ENCODE measurements around the gene ODAPH.
"Not testable (repeated sequence)": the region's sequence is repeated elsewhere in the genome, so short reads cannot be mapped to it uniquely, and the experiment has no call there.

The ODAPH gene, protein sequence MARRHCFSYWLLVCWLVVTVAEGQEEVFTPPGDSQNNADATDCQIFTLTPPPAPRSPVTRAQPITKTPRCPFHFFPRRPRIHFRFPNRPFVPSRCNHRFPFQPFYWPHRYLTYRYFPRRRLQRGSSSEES

DNA sequence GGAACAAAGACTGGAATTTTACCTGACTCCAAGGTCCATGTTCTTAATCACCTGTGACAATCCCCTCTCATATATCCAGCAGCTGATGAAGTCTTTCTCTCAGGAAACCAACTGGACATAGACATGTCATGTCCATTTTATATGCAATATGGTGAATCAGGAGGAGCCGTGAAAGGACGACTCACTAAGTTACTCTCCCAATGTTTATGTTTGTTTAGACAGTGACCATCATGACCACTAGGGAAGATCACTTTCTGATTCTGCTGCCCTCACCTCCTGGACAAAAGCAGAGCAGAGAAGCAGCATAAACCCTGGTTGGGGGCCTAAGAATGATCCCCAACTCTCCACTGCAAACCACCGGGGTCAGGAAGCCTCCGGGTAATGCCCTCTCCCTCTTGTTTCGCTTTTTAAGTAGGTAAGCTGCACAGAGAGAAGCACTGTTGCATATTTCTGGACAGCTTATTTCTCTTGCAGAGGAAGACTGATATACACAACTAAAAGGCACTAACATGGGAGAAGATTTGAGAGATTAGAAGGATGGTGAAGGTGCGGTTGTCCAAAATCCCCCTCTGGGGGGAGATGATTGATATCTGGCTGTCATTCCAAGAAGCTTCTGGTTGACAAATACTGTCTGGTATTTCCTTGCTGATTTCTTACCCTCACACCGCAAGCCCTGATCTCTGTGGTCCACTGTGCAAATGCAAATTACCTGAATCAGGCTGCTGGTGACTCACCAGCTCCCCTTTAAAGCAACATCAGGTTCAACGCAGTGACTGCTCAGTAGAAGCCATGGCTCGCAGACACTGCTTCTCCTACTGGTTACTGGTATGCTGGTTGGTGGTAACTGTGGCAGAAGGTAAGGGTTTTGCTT lies at the start of gene ODAPH:
TSS of gene ODAPH (plus strand) at position 773 of the 871 bp plus-strand sequence. CDS start at position 790, 17 bp downstream.
- peak; percentile 80 for DNase-seq

DNA sequence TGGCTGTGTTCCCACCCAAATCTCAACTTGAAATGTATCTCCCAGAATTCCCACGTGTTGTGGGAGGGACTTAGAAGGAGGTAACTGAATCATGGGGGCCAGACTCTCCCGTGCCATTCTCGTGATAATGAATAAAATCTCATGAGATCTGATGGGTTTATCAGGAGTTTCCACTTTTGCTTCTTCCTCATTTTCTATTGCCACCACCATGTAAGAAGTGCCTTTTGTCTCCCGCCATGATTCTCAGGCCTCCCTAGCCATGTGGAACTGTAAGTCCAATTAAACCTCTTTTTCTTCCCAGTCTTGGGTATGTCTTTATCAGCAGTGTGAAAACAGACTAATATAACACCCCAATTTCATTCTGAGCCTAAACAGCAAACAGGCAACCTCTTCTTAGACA lies 46.3 kb upstream of the ODAPH start:
- not testable (repeated sequence) for DNase-seq

DNA sequence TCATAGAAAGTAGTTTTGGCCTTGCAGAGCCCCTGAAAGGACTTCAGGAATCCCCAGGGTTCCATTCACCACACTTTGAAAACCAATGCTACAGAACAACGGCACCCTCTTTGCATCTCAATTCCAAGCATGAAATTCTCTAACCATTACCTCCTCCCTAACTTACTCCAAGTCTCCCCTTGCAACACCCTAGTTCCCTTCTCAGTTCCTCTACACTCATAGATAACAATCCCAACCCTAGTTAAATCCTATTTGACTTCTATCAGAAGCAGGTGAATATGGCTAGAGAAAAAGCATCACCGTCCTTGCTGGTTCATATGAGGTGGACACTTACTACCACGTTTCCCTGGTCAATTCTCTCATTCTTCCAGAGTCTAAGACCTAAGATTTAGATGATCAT lies 44.0 kb upstream of the ODAPH start:
- no peak for DNase-seq

DNA sequence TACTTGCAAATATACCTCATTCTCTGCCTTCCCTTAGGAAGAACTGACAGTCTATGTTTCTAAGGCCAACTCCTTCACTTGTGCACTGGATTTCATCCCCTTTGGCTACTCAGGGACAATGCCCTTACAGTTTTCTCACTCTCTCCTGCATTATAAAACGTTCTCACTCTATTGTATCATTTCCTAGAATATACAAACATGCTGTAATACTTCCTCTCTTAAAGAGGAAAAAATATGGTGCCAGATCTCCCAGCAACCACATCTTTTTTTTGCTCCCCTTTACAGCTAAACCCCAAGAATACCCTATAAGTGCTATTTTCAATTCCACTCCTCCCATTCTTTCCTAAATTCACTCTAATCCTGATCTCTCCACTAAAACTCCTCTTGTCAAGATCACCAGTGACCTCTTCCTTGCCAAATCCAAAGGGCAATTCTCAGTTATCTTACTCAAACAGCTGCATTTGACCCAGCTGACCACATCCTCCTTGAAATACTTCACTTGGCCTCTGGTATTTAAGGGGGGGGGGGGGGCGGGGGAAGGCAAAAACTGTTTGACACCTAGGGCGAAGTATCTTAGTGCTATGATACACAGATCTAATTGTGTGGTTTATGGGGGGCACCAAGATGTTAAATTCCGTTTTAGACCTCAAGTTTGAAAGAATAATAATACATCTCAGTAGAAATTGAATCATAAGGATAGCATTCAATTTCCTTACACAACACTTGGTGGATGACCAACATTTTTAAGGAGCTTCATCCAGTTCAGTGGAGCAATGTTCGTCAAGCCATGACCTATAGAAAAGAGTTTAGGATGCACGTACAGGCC lies 43.3 kb upstream of the ODAPH start:
- peak; percentile 34 for DNase-seq

DNA sequence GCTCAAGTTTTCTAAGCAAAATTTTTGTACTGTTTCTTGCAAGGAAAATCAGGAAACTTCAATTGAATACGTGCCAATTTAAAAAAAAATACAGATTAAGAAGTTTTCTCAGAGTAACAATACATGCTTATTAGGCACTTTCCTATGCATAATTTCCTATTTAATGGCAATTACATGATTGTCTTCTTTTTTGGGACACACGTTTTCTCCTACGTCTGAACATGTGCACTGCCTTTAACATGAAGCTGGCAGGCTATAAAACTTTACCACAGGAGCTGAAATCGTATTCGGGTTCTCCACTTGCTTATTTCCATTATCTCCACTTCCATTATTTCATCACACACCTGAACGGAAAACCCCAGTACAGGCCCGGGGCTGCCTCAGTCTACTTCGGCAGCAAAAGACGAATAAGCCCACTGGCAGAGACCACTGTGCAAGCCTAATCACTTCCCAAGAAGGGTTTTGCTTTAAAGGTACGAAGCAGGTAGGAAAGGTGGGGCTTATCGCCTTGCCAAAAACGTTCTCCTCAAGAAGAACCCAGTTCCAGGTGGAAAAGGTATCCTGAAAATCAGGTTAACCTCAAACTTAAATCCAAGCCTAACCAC lies 42.2 kb upstream of the ODAPH start:
- no peak for DNase-seq

DNA sequence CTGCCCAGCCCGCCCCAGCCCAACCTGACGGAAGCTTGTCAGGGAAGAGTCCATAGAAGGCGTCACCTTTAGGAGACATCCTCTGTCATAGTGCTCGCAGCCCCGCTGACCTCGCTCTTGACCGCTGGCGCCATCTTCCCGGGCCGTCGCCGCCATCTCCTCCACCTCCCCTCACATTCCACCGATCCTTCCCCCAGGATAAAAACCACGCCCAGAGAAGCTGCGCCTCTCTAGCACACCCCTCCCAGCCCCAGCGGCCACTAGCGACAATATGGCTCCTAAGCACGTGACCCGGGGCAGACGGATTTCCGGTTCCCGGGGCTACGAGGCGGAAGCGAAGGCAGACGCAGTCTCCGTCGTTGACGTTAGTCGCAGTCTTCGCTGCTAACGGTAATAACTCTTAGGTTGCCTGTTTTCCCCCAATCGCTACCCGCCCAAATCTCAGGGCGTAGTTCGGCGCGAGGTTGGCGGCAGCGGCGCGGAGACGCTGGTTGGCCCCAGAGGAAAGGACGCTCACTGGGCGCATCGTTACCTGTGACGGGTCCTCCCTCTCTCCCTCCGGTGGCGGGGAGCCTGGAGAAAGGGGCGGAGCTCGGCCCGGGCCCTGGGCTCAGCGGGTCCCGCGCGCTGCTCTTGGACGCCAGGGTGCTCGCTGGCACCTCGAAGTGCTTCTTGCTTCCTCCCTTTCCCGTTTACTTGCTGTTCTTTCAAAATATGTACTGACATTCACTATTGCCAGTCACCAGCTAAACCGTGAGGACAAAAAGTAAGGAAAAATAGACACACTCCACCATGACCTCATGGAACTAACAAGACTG lies 41.5 kb upstream of the ODAPH start, which contains the start of the genes RCHY1 and THAP6:
TSS of gene RCHY1 (minus strand) at position 273 of the 818 bp plus-strand sequence. CDS start at position 156, 117 bp downstream.
TSS of gene THAP6 (plus strand) at position 343 of the 818 bp plus-strand sequence. CDS start 980 bp downstream, outside the sequence.
- peak; percentile 96 for DNase-seq

DNA sequence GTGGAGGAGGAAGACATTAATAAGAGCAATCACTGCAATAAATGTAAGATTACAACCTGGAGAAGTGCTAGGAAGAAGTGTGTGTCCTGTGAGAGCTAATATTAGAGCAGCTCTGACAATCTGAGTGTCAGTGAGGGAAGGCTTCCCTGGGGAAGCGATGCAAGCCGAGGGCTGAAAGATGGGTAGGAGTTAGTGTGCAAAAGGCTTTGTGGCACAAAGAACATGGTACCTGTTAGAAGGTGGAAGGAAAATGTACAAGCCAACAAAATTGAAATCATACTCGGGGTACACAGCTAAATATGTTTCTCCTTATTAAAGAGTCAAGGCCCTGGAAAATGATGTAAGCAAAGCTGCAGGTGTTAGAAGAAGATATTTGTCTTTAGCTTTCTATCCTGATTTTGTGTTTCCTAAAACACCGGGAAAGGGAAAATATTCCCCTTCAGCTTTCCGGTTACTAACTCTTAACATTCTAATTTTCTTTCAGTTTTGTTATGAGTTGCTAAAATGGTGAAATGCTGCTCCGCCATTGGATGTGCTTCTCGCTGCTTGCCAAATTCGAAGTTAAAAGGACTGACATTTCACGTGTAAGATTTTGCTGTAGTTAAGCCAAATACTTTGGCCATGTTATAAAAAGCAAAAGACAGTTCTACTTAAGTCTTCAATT lies 40.8 kb upstream of the ODAPH start:
- no peak for DNase-seq

DNA sequence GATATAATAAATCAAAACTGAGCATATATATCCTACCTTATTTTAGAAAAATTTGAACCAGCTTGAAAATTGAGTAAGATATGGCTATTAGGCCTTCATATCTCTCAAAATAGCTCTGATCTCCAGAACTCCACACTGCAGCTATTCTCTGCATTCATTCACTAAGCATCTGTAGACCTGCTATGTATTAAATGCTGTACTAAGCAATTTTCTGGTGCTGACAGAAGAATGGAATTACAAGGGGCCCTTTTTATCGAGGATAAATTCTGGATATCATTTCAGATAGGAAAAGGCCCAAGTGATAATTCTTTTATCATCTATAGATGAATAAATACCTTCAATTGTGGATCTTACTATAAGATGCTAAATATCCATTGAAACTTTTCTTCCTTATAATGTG lies 39.7 kb upstream of the ODAPH start:
- no peak for DNase-seq

DNA sequence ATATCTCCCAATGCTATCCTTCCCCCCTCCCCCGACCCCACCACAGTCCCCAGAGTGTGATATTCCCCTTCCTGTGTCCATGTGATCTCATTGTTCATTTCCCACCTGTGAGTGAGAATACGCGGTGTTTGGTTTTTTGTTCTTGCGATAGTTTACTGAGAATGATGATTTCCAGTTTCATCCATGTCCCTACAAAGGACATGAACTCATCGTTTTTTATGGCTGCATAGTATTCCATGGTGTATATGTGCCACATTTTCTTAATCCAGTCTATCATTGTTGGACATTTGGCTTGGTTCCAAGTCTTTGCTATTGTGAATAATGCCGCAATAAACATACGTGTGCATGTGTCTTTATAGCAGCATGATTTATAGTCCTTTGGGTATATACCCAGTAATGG lies 36.4 kb upstream of the ODAPH start:
- not testable (repeated sequence) for DNase-seq

DNA sequence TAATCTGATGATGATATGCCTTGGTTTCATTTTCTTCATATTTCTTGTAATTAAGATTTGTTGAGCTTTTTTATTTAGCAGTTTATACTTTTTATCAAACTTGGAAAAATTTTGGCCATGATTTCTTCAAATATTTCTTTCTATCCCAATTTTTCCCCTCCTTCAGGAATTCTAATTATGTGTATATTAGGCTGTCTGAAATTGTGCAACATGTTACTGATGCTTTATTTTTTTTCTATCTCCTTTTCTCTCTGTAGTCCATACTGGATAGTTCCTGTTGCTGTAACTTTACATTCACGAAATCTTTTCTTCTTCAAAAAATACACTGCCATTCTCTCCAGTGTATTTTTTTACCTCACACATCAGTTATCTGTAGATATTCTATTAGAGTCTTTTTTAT lies 30.8 kb upstream of the ODAPH start:
- no peak for DNase-seq

DNA sequence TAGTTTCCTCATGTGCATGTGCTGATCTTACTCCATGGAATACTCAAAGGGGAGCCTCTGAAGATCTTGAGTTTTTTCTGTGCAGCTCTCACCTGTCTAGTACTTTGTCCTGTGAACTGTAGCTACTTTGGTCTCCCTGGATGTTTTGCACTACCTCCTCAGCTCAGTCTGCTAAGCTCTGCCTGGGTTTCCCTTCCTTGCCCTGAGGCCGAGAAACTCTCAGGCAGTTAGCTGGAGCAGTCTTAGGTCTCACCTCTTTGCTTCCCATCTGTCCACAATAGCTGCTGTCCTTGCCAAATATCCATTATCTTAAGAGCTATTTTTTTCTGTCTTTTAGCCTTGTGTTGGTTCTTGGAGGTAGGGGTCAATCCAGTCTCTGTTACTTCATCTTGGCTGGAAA lies 30.0 kb upstream of the ODAPH start:
- no peak for DNase-seq

DNA sequence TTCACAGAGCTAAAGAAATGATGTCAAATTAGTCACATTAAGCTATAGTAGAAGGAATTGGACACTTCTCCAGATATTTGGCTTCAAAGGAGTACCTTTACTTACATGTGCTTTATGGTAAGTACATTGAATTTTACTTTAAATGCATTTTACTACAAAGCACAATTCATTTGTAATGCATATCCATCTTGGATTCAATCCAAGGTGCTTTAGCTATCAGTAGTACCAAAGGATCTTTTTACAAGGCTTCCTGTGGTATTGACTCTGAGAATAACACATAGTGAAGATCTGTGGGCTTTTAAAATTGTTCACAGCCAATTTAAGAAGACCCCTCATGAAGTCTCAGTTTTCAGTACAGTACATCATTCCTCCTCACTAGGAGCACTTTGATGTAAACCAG lies 28.4 kb upstream of the ODAPH start:
- DNase-seq = no peak

DNA sequence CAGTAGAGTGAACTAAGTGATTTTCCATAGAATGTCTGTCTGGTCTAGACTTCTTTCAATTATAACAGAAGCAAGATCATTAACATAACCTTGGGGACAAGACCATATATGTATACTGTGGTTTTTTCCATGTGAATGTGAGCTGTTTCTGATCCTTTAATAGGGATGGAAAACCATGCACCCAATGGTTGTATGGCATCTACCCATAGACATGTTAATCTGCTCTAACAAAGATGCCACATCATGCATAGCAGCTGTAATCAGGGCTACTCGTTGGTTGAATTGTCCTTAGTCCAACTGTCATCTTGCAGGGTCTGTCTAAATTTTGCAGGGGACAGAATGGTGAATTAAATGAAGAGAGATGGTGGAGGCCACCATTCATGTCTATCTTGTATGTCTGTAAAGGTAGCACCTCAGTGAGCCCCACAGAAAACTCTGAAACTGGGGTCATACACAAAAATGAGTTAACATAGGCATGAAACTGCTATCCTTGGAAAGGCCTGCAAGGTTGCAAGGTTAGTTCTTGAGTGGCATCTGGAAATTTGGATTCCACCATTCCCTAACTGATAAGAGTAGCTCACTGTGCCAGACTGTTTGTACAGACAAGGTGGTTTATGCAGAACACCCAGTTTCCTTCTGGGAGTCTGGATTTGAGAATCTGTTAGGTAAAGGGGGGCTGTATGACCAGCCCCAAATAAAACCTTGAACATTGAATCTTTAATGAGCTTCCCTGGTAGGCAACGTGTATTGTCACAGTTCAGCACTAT lies 25.1 kb upstream of the ODAPH start:
- DNase-seq = no peak

DNA sequence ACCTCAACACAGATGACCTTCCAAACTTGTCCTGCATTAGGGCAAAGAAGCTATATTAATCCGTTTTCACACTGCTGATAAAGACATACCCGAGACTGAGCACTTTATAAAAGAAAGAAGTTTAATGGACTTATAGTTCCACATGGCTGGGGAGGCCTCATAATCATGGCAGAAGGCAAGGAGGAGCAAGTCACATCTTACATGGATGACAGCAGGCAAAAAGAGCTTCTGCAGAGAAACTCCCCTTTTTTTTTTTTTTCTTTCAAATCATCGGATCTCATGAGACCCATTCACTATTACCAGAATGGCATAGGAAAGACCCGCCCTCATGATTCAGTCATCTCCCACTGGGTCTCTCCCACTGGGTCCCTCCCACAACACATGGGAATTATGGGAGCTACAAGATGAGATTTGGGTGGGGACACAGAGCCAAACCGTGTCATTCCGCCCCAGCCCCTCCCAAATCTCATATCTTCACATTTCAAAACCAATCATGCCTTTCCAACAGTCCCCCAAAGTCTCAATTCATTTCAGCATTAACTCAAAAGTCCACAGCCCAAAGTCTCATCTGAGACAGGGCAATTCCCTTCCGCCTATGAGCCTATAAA lies 24.2 kb upstream of the ODAPH start:
- DNase-seq = not testable (repeated sequence)

DNA sequence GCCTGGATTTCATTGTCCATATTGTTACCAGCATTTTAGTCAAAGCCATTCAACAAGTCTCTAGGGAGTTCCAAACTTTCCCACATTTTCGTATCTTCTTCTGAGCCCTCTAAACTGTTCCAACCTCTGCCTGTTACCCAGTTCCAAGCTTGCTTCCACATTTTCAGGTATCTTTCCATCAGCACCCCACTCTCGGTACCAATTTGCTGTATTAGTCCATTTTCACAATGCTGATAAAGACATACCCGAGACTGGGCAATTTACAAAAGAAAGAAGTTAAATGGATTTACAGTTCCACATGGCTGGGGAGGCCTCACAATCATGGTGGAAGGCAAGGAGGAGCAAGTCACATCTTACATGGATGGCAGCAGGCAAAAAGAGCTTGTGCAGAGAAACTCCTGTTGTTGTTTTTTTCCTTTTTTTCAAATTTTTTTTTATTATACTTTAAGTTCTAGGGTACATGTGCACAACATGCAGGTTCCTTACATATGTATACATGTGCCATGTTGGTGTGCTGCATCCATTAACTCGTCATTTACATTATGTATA lies 22.5 kb upstream of the ODAPH start:
- DNase-seq = not testable (repeated sequence)

DNA sequence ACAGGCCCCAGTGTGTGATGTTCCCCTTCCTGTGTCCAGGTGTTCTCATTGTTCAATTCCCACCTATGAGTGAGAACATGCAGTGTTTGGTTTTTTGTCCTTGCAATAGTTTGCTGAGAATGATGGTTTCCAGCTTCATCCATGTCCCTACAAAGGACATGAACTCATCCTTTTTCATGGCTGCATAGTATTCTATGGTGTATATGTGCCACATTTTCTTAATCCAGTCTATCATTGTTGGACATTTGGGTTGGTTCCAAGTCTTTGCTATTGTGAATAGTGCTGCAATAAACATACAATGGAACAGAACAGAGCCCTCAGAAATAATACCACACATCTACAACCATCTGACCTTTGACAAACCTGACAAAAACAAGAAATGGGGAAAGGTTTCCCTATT lies 21.9 kb upstream of the ODAPH start:
- not testable (repeated sequence) for DNase-seq

DNA sequence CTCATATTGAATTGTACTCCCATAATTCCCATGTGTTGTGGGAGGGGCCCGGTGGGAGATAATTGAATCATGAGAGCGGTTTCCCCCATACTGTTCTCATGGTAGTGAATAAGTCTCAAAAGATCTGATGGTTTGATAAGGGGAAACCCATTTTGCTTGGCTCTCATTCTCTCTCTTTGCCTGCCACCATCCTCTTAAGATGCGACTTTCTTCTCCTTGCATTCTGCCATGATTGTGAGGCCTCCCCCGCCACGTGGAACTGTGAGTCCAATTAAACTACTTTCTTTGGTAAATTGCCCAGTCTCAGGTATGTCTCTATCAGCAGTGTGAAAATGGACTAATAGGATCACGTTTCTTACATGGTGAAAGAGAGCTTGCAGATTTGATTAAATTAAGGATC lies 18.6 kb upstream of the ODAPH start:
- DNase-seq = not testable (repeated sequence)

DNA sequence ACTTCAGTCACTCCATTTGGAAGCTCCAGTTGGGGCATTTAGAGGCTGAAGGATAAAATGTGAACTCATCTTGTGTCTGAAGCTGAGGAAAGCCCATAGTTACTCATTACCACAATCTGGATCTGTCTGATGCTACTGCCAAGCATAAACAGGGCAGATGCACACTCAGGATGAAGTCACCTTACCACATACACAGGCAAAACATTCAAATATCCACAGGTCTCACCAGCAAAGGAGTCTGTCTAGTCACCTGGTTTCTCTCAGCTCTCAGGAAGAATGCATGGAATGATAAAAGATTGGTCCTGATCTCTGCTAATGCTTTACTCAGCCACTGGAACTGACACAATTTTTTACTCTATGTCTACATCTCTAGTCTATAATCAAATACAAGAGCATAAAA lies 13.0 kb upstream of the ODAPH start:
- DNase-seq = peak; percentile 90

DNA sequence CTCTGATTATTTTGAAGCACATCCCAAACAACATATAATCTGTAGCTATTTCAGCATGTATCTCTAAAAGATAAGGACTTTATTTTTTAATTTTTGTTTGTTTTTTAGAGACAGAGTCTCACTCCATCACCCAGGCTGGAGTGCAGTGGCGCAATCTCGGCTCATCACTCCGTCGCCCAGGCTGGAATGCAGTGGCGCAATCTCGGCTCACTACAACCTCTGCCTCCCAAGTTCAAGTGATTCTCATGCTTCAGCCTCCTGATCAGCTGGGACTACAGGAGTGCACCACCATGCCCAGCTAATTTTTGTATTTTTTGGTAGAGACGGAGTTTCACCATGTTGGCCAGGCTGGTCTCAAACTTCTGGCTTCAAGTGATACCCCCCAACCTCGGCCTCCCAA lies 11.6 kb upstream of the ODAPH start:
- peak; percentile 3 for DNase-seq

DNA sequence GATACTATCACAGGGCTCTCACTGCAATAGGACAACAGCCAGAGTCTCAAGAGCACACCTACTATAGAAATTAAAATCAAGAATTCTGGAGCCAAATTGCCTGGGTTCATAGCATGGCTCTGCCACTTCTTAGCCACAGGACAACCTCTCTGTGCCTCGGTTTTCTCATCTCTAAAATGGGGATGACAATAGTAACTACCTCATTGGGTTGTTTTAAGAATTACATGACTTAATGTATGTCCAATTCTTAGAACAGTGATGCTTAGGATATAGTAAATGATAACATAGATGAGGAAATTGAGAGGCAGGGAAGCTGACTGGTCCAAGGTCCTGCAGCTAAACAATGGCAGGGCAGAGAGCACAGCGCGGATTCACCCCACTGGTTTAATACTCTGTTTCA lies 11.0 kb upstream of the ODAPH start:
- no peak for DNase-seq

All from fibroblast of upper back skin (primary cell).